Neural cell (in vitro differentiated cells): ENCODE measurements around the gene OTP. TPM values are rescaled to one million over a fixed set of nuclear protein-coding genes. Genes with fewer than 3 reads are reported as not detected.

Experiments used
- H2AFZ ChIP-seq: fragments of 200-600, 300-800 bp; sonication (generic), shearing (Covaris generic); 2 replicates; pipeline ENCODE4 v1.6.0; 2014; ENCODE audit warnings: low read depth, mild to moderate bottlenecking, antibody characterized with exemption, low read length, moderate library complexity
- H3F3A ChIP-seq: fragments of 200-600 bp; shearing (Covaris generic); 2 replicates; pipeline ENCODE4 v1.6.1; 2016; ENCODE audit warnings: mild to moderate bottlenecking, moderate library complexity, mixed read lengths, antibody characterized with exemption, low read length; ENCODE audit not compliant: insufficient read depth, poor library complexity, severe bottlenecking
- H3K27ac ChIP-seq: fragments of 200-600, 300-800 bp; sonication (generic), shearing (Covaris generic); 2 replicates; pipeline ENCODE4 v1.5.1; 2014; ENCODE audit warnings: mild to moderate bottlenecking, low read length, moderate library complexity
- H3K27me3 ChIP-seq: fragments of 300-800, 200-600 bp; sonication (generic), shearing (Covaris generic); 2 replicates; pipeline ENCODE4 v1.6.0; 2014; ENCODE audit warnings: mild to moderate bottlenecking, low read depth, low read length, moderate library complexity; ENCODE audit not compliant: insufficient read depth
- H3K36me3 ChIP-seq: fragments of 300-800, 200-600 bp; sonication (generic), shearing (Covaris generic); 2 replicates; pipeline ENCODE4 v1.5.1; 2014; ENCODE audit warnings: mild to moderate bottlenecking, antibody characterized with exemption, low read length, moderate library complexity; ENCODE audit not compliant: insufficient read depth
- H3K4me2 ChIP-seq: fragments of 300-800, 200-600 bp; sonication (generic), shearing (Covaris generic); 2 replicates; pipeline ENCODE4 v1.6.0; 2014; ENCODE audit warnings: mild to moderate bottlenecking, low read length
- H3K4me3 ChIP-seq: fragments of 300-800, 200-600 bp; sonication (generic), shearing (Covaris generic); 2 replicates; pipeline ENCODE4 v1.5.1; 2014; ENCODE audit warnings: mild to moderate bottlenecking, low read length, moderate library complexity
- H3K79me2 ChIP-seq: fragments of 200-600 bp; shearing (Covaris generic); replicated peaks from 2 replicates; pipeline ENCODE4 v1.6.0; 2014; ENCODE audit warnings: mild to moderate bottlenecking, low read length, moderate library complexity; ENCODE audit not compliant: insufficient read depth
- H3K9ac ChIP-seq: fragments of 300-800, 200-600 bp; sonication (generic), shearing (Covaris generic); 2 replicates; pipeline ENCODE4 v1.6.1; 2016; ENCODE audit warnings: mild to moderate bottlenecking, low read length, mixed read lengths
- H3K9me2 ChIP-seq: fragments of 200-600 bp; shearing (Covaris generic); 2 replicates; pipeline ENCODE4 v1.6.1; 2016; ENCODE audit warnings: mild to moderate bottlenecking, low read length, mixed read lengths; ENCODE audit not compliant: insufficient read depth
- H3K9me3 ChIP-seq: fragments of 200-600, 300-800 bp; sonication (generic), shearing (Covaris generic); 2 replicates; pipeline ENCODE4 v1.6.1; 2016; ENCODE audit warnings: mild to moderate bottlenecking, mixed run types, low read length, moderate library complexity, mixed read lengths
- H4K20me1 ChIP-seq: fragments of 200-600 bp; shearing (Covaris generic); 2 replicates; pipeline ENCODE4 v1.6.1; 2016; ENCODE audit warnings: mild to moderate bottlenecking, mixed run types; ENCODE audit not compliant: insufficient read depth
- EZH2 ChIP-seq: fragments of 200-600, 300-800 bp; shearing (Covaris generic), sonication (generic); IDR thresholded peaks from 2 replicates; pipeline ENCODE4 v1.6.1; 2014; ENCODE audit warnings: antibody characterized with exemption, low read length, borderline replicate concordance, mild to moderate bottlenecking; ENCODE audit not compliant: insufficient read depth, poor library complexity, severe bottlenecking
- MXI1 ChIP-seq: fragments of 450-650 bp; conservative IDR thresholded peaks from 2 replicates; pipeline ENCODE4 v1.6.1; 2014; ENCODE audit warnings: antibody characterized with exemption, mild to moderate bottlenecking; ENCODE audit not compliant: poor library complexity, severe bottlenecking
- POLR2AphosphoS5 ChIP-seq: IDR thresholded peaks from 2 replicates; pipeline ENCODE4 v1.6.1; 2012
- RAD21 ChIP-seq: fragments of 450-650 bp; conservative IDR thresholded peaks from 2 replicates; pipeline ENCODE4 v1.6.1; 2014; ENCODE audit warnings: antibody characterized with exemption, mild to moderate bottlenecking, moderate library complexity
- SMC3 ChIP-seq: fragments of 450-650 bp; conservative IDR thresholded peaks from 2 replicates; pipeline ENCODE4 v1.6.1; 2014; ENCODE audit warnings: antibody characterized with exemption, mild to moderate bottlenecking, moderate library complexity; ENCODE audit not compliant: poor library complexity
- polyA plus RNA-seq: library from polyadenylated mRNA; depleted of rRNA; stranded (reverse); fragments of >200 nt; gene quantifications from 2 replicates; pipeline ENCODE4 v1.2.3, GENCODE V29; 2014
- TF ChIP-seq, protein P1 (sequence below): fragments of 450-650 bp; IDR thresholded peaks from 2 replicates; pipeline ENCODE4 v1.5.1; 2014; ENCODE audit warnings: antibody characterized with exemption, mild to moderate bottlenecking, moderate library complexity; ENCODE audit not compliant: poor library complexity, severe bottlenecking
- TF ChIP-seq, protein P2 (sequence below): IDR thresholded peaks from 2 replicates; pipeline ENCODE4 v1.6.1; 2012; ENCODE audit warnings: borderline replicate concordance

Gene OTP
- polyA plus RNA-seq, 1 donor from 2014 or later: not detected

DNA sequence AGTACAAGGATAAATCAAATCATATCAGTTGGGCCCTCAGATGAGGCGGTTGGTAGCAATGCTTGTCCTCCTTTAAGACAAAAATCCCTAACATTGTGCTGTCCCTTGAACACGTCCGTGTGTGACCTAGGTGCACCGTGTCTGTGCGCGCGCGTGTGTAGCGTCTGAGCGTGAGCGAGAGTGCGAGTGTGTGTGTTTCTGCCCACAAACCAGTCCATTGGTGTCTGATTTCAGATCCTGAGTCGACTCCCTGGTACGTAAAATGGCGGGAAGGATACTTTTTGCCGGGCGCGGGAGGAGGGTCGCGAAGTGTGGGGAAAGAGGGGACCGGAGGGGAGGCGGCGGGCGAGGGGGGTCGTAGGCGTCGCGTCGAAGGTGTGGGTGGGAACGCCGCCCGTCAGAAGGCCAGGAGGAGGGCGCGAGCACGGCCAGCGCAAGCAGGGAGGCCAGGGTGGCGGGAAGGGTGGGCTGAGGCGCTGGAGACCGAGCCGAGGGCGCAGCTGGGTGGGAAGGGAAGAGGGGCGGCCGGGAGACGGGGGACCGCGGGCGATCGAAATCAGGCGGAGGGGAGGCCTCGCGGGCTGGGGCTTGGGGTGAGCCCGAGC, 8.9 kb downstream of the OTP start:
- Histone ChIP-seq H3K4me3 (no peak overlapping the region), H3K9ac (no peak overlapping the region), H4K20me1 (no peaks in the 10 kb centered on the region), H3F3A (no peaks in the 10 kb centered on the region), H3K27ac (no peak overlapping the region), H3K36me3 (no peaks in the 10 kb centered on the region), H3K9me2 (no peaks in the 10 kb centered on the region), H3K27me3 (peaks cover 100% of the 10 kb centered on the region), H3K79me2 (no peaks in the 10 kb centered on the region), H3K4me2 (no peak overlapping the region), H2AFZ (no peak overlapping the region), H3K9me3 (no peaks in the 10 kb centered on the region)
- peak; percentile 41 for TF ChIP-seq POLR2AphosphoS5
- no peak for TF ChIP-seq RAD21

DNA sequence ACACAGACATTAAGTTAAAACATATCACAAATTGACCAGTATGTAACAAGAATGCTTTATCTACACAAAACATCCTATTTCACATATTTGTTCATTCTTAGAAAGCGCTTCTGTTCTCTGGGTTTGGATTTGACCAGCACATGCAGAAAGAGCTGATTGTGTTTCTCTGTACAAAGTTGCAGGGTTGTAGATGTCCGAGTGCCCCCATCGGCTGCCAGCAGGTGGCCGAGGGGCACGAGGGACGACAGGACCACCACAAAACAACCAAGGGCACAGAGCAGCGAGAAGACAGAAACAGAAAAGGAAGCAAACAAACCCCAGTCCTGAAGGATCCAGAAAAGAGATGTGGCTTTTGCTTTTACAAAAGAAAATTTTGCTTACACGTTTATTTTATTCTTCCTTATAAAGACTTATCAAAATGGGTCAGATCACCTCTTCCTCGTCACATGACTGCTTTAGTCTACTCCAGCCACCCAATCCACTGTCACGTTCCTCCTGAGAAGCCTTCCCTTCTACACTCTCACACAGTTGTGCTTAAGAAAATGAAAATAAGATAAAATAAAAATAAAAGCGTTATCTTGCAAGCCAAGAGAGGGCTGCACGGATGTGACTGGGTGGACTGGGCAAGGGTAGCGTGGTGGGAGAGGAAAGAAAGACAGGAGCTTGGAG, 9.5 kb downstream of the OTP start:
- H3K4me3 ChIP-seq: no peak overlapping the region

DNA sequence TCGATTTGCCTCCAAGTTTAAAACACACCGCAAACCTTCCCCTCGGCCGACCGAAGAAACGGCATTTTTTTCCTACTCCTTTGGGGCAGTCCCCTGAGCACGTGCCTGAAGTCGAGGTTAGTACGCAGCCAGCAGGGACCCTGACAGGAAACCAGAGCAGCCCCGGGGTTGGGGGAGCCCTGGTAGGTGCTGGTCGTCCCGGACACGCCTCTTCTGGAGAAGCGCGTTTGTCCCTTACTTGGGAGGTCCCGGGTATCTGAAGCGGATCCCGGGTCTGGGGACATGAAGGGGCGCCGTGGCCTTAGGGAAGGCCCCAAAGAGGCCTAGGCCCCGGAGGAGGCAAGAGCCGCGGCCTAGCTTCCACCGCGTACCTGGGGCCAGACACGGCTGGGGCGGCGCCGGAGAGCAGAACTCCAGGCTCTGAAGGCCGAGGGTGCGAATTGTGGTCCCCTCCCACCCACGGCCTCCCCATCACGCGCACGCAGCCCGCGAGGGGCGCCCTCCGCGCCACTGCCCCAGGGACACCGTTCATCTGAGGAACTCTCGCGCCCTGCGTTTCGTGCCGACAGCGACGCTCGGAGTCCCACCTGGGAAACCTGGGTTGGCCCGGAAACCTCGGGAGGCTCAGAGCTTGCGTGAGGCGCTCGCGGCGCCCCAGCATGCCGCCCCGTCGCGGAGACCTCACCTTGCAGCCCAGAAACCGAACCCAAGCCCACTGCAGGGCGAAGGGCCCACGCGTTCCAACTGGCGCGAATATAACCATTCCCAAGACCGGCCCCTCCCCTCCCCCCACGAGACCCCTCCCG, 10.4 kb downstream of the OTP start:
- no peak overlapping the region for H3K4me2 ChIP-seq
- no peak overlapping the region for H2AFZ ChIP-seq
- H3K9me3 ChIP-seq: no peaks in the 10 kb centered on the region
- no peaks in the 10 kb centered on the region for H4K20me1 ChIP-seq
- H3K9ac ChIP-seq: no peak overlapping the region
- H3F3A ChIP-seq: no peaks in the 10 kb centered on the region
- H3K79me2 ChIP-seq: no peaks in the 10 kb centered on the region
- H3K27ac ChIP-seq: no peak overlapping the region
- H3K36me3 ChIP-seq: no peaks in the 10 kb centered on the region
- H3K27me3 ChIP-seq: peaks cover 100% of the 10 kb centered on the region
- H3K9me2 ChIP-seq: no peaks in the 10 kb centered on the region
- H3K4me3 ChIP-seq: no peak overlapping the region
- TF ChIP-seq SMC3: no peak
- TF ChIP-seq POLR2AphosphoS5: peak; percentile 3

More for the DNA sequence above, 9.5 kb downstream of the OTP start:
- Histone ChIP-seq H3K27me3 (peaks cover 100% of the 10 kb centered on the region), H3K9ac (no peak overlapping the region), H3K9me2 (no peaks in the 10 kb centered on the region), H3K79me2 (no peaks in the 10 kb centered on the region), H4K20me1 (no peaks in the 10 kb centered on the region), H3K4me2 (no peak overlapping the region), H3K9me3 (no peaks in the 10 kb centered on the region), H3F3A (no peaks in the 10 kb centered on the region), H3K27ac (no peak overlapping the region), H3K36me3 (no peaks in the 10 kb centered on the region), H2AFZ (no peak overlapping the region)
- TF ChIP-seq, protein P1, sequence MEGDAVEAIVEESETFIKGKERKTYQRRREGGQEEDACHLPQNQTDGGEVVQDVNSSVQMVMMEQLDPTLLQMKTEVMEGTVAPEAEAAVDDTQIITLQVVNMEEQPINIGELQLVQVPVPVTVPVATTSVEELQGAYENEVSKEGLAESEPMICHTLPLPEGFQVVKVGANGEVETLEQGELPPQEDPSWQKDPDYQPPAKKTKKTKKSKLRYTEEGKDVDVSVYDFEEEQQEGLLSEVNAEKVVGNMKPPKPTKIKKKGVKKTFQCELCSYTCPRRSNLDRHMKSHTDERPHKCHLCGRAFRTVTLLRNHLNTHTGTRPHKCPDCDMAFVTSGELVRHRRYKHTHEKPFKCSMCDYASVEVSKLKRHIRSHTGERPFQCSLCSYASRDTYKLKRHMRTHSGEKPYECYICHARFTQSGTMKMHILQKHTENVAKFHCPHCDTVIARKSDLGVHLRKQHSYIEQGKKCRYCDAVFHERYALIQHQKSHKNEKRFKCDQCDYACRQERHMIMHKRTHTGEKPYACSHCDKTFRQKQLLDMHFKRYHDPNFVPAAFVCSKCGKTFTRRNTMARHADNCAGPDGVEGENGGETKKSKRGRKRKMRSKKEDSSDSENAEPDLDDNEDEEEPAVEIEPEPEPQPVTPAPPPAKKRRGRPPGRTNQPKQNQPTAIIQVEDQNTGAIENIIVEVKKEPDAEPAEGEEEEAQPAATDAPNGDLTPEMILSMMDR: no peak

DNA sequence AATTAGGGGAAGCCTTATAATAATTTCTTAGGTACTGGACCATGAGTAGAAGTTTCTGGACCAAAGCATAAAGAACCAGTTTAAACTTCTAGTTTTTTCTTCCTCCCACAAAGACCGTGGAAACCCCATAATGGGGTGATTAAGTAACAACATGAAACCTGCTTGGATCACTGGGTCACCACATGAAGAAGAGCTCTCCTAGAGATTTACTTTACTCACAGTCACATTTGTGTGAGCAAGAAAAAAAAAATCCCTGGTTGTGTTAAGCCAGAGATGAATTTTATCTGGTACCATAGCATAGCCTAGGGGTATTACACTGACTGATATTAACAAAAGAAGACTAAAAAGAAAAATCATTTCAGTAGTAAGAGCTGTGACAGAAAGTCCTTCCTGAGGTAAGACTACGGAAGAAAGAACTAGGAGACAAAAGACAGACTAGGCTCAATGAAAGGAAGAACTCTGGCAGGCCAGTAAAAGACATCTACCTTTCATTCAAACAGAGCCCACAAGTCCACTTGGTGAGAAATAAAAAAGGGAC, 15.2 kb downstream of the OTP start:
- Histone ChIP-seq H3F3A (no peaks in the 10 kb centered on the region), H3K36me3 (no peaks in the 10 kb centered on the region), H3K79me2 (no peaks in the 10 kb centered on the region), H4K20me1 (no peaks in the 10 kb centered on the region), H2AFZ (no peak overlapping the region), H3K4me2 (no peak overlapping the region), H3K9me3 (no peaks in the 10 kb centered on the region), H3K4me3 (no peak overlapping the region), H3K9me2 (no peaks in the 10 kb centered on the region), H3K9ac (no peak overlapping the region), H3K27me3 (peaks cover 77% of the 10 kb centered on the region), H3K27ac (no peak overlapping the region)
- TF ChIP-seq SMC3 (no peak), EZH2 (no peak), RAD21 (no peak), MXI1 (no peak), POLR2AphosphoS5 (no peak)
- TF ChIP-seq, protein P2, sequence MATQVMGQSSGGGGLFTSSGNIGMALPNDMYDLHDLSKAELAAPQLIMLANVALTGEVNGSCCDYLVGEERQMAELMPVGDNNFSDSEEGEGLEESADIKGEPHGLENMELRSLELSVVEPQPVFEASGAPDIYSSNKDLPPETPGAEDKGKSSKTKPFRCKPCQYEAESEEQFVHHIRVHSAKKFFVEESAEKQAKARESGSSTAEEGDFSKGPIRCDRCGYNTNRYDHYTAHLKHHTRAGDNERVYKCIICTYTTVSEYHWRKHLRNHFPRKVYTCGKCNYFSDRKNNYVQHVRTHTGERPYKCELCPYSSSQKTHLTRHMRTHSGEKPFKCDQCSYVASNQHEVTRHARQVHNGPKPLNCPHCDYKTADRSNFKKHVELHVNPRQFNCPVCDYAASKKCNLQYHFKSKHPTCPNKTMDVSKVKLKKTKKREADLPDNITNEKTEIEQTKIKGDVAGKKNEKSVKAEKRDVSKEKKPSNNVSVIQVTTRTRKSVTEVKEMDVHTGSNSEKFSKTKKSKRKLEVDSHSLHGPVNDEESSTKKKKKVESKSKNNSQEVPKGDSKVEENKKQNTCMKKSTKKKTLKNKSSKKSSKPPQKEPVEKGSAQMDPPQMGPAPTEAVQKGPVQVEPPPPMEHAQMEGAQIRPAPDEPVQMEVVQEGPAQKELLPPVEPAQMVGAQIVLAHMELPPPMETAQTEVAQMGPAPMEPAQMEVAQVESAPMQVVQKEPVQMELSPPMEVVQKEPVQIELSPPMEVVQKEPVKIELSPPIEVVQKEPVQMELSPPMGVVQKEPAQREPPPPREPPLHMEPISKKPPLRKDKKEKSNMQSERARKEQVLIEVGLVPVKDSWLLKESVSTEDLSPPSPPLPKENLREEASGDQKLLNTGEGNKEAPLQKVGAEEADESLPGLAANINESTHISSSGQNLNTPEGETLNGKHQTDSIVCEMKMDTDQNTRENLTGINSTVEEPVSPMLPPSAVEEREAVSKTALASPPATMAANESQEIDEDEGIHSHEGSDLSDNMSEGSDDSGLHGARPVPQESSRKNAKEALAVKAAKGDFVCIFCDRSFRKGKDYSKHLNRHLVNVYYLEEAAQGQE: no peak
- TF ChIP-seq, protein P1: no peak
